ENCODE measurements around the gene ARHGEF26.

The ARHGEF26 gene

DNA sequence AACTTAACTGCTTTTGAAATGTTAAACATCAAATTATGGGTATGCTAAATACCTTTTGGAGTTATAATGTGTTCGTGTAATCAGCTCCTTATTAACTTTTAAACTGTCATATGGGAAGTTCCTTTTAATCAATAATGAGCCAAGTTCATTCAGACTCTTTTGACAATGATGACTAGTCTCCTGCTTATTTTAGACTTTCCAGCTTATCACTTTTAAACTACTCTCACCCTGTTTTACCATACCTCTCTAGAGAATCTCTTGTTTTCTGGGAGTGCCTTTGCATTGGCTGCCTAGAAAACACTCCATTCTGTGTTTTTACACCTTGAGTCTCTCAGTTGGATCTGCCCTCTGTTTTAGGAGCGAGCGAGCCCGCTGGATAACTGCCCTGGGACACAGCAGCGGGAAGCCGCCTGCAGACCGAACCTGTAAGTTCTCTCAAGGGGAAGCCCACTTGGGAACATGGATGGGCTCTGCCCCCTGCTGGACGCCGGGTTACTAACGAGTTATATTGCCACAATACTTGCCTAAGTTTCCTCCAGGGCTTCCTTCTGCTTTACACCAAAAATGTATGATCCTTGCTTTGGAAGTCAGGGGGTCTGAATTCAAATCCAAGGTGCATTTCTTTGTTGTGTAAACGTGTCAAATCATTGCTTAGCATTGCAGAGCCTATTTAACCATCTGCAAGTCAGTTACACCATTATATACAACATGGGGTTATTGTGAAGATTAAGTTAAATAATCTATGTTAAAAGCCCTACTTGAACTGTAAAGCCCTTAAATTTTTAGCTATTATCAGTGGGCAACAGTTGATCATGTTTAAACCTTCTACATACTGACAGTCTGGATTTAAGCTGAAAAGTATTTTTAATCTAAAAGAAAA is 131.8 kb downstream of the ARHGEF26 start:
- peak; percentile 85 for DNase-seq (ENCODE audit: low spot score)

- no peak for DNase-seq (ENCODE audit: low spot score)
These were observed 133.3 kb downstream of the ARHGEF26 start for GRCh38 chr3:154254527-154254926.

GRCh38 chr3:154273381-154273780 is 152.2 kb downstream of the ARHGEF26 start:
- no peak for DNase-seq (ENCODE audit: low spot score)

GRCh38 chr3:154274348-154274747 is 153.2 kb downstream of the ARHGEF26 start:
- no peak for DNase-seq (ENCODE audit: low spot score)

DNA sequence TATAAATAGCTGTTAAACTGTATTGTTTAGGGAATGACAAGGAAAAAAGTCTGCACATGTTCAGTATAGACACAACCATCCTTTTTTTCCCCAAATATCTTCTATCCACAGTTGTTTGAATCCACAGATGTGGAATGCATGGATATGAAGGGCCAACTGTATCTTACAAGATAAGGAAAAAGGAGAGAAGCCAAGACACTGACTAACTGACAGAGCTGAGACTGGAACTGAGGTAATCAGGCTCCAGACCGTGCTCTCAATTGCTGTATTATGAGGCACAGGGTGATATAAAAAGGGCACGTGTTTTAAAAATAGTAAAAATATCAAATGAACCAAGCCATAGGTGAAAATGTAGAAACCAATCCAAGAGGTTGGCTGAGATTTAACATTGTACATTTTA is 154.1 kb downstream of the ARHGEF26 start:
- DNase-seq (ENCODE audit: low spot score), result no peak

DNA sequence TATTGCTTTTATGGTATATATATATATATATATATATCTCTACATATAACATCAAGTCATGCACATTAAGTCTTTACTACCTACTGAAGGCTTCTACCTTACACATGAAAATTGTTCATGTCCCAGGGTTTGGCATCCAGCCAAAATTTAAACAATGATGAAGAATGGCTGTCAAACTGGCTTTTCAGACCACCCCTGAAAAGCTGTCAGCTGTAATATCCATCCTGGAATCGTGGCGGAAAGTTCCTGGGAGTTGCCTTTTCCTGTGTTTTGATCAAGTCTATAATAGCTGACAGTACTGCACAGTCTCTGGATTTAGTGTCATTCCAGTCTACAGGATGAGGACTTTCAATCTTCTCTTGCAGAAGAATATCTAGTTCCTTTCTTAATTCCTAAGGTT is 154.8 kb downstream of the ARHGEF26 start:
- DNase-seq (ENCODE audit: low spot score), result no peak

GRCh38 chr3:154280161-154280560 is 159.0 kb downstream of the ARHGEF26 start:
- no peak for DNase-seq (ENCODE audit: low spot score)

GRCh38 chr3:154285221-154285620 is 164.0 kb downstream of the ARHGEF26 start:
- no peak for DNase-seq (ENCODE audit: low spot score)

DNA sequence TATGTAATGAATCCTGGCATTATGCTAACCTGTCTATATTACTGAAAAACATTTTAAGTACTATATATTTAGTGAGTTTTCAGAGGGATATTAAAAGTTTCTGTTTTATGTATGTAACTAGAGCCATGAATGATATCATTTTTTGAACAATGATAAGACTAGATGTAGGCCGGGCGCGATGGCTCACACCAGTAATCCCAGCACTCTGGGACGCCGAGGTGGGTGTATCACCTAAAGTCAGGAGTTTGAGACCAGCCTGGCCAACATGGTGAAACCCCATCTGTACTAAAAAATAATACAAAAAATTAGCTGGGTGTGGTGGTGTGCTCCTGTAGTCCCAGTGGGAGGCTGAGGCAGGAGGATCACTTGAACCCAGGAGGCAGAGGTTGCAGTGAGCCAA is 169.0 kb downstream of the ARHGEF26 start:
- no peak for DNase-seq (ENCODE audit: low spot score)

DNA sequence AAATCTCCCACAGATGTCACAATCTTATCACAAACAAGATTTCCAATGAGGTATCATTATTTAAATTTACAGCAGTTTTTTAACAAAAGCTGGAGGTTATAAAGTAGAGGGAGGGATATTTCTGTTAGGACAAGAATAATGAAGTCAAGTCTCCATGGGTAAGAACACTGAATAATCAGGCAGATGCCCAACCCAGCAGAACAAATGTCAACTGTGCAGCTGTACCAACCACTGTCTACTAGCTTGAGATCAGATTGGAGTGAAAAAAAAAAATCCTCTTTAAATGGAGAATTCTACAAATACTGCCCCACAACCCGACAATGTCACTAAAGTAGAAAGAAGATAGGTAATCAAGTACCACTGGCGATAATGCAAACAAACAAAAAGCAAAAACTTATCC is 172.8 kb downstream of the ARHGEF26 start:
- no peak for DNase-seq (ENCODE audit: low spot score)

- no peak for DNase-seq (ENCODE audit: low spot score)
These were observed 180.4 kb downstream of the ARHGEF26 start for GRCh38 chr3:154301561-154301960.

GRCh38 chr3:154304116-154304786 is 183.1 kb downstream of the ARHGEF26 start:
- no peak for DNase-seq (ENCODE audit: low spot score)

DNA sequence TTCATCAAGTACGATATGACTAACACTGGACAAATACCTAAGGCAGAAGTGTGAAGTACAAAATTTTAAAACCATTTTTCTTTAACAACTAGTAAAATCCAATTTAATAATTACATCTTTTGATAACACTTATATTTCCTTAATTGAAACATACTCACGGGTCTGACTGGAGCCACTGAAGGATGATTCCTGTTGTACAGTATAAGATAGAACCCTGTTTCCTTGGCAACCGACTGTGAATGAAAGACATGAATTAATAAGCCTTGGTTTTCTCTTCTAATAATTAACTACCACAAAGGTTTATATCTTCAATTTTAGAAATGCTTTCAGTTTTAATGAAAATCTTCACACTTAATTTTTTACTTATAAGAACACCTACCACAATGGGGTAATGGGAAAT is 183.7 kb downstream of the ARHGEF26 start:
- no peak for DNase-seq (ENCODE audit: low spot score)

DNA sequence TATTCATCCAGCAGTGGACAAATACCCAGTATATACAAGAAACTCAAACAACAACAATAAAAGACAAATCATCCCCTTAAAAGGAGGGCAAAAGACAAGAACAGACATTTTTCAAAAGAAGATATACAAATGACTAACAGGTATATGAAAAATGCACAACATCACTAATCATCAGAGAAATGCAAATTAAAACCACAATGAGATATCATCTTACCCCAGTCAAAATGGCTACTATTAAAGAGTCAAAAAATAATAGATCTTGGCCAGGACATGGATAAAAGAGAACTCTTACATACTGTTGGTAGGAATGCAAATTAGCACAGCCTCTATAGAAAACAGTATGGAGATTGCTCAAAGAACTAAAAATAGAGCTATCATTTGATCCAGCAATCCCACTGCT is 186.2 kb downstream of the ARHGEF26 start:
- no peak for DNase-seq (ENCODE audit: low spot score)
